ENCODE data around the gene STAC3. TPM values are rescaled to one million over a fixed set of nuclear protein-coding genes. Genes with fewer than 3 reads are reported as not detected.

Gene STAC3
- total RNA-seq, 4 donors from 2014 or later, result 0.42 to 1.7 (median 1.2) TPM

DNA sequence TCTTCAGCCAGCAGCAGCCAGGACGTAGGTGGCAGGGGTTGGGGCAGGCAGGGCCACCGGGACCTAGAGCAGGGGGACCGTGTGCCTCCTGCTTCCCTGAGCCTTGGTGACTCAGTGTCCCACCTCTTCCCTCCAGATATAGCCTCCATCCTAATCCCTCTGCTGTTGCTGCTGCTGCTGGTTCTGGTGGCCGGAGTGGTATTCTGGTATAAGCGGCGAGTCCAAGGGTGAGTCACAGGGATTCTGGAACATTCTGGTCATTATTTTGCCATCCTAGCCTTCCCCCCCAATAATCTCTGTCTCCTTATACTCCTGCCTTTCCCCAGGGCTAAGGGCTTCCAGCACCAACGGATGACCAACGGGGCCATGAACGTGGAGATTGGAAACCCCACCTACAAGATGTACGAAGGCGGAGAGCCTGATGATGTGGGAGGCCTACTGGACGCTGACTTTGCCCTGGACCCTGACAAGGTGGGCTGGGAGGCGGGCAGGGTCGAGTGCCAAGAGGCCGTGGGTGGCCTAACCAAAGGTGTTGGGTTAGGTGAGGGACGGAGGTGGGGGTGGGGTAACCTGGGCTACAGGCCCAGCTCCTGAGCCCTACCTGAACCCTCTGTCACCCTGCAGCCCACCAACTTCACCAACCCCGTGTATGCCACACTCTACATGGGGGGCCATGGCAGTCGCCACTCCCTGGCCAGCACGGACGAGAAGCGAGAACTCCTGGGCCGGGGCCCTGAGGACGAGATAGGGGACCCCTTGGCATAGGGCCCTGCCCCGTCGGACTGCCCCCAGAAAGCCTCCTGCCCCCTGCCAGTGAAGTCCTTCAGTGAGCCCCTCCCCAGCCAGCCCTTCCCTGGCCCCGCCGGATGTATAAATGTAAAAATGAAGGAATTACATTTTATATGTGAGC is 38.9 kb downstream of the STAC3 start:
- no peak for DNase-seq (ENCODE audit: extremely low spot score)
- Histone ChIP-seq H3K9me3 (no peaks in the 10 kb centered on the region), H3K36me3 (peaks cover 9 to 59% (median 47%) of the 10 kb centered on the region in 4 donors), H3K4me1 (peaks cover 43 to 53% (median 45%) of the 10 kb centered on the region in 4 donors), H3K27me3 (peaks cover 5 to 34% (median 24%) of the 10 kb centered on the region in 4 donors), H3K27ac (replicated peaks in 1 of 4) (peak overlapping the region in 1 of 4 donors; percentile 39), H3K4me3 (no peak overlapping the region)
- WGBS, result 81% methylated on average over 19 of the region's 27 CpGs
- TF ChIP-seq EP300 (IDR thresholded peaks at IDR 0.05) (no peak), POLR2AphosphoS5 (IDR thresholded peaks at IDR 0.05) (no peak), CTCF (IDR thresholded peaks at IDR 0.05) (no peak), POLR2A (IDR thresholded peaks at IDR 0.05; ENCODE audit: low read depth) (no peak)
- intact Hi-C loops (cut with DNase I), result no loop called here

DNA sequence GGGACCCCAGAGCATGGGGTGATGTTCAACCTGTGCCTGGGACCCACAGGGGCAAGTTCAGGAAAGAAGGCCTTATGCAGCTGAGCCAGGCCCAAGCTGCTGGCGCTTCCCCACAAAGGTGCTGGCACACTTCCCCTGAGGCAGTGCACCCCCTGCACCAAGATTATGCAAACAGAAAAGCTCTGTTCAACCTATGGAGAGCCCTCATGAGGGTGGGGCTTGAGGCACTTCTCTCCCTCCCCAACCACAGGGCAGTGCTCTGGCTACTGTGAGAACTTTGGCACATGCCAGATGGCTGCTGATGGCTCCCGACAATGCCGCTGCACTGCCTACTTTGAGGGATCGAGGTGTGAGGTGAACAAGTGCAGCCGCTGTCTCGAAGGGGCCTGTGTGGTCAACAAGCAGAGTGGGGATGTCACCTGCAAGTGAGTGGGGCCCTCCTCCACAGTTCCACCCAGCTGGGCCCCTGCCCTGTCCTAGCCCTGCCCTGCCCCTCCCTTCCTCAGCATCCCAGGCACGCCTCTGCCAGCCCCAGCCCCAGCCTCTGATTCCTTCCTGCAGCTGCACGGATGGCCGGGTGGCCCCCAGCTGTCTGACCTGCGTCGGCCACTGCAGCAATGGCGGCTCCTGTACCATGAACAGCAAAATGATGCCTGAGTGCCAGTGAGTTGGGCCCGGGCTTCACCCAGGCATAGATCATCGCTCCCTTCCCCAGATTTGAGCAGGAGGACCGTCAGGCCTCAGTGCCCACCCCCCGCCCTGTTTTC is 39.9 kb downstream of the STAC3 start:
- H3K4me3 ChIP-seq, result no peak overlapping the region
- H3K27me3 ChIP-seq, result peaks cover 5 to 26% (median 18%) of the 10 kb centered on the region in 4 donors
- WGBS, result 92% methylated on average over 8 of the region's 16 CpGs
- intact Hi-C loops (cut with DNase I), result no loop called here
- peaks cover 19 to 68% (median 55%) of the 10 kb centered on the region in 4 donors for H3K36me3 ChIP-seq
- H3K9me3 ChIP-seq, result no peaks in the 10 kb centered on the region
- H3K4me1 ChIP-seq, result peaks cover 34 to 44% (median 37%) of the 10 kb centered on the region in 4 donors
- no peak overlapping the region for H3K27ac ChIP-seq (replicated peaks in 1 of 4)
- TF ChIP-seq POLR2AphosphoS5 (IDR thresholded peaks at IDR 0.05), result no peak
- no peak for TF ChIP-seq EP300 (IDR thresholded peaks at IDR 0.05)
- TF ChIP-seq CTCF (IDR thresholded peaks at IDR 0.05), result no peak
- no peak for TF ChIP-seq POLR2A (IDR thresholded peaks at IDR 0.05; ENCODE audit: low read depth)
- no peak for DNase-seq (ENCODE audit: extremely low spot score)

DNA sequence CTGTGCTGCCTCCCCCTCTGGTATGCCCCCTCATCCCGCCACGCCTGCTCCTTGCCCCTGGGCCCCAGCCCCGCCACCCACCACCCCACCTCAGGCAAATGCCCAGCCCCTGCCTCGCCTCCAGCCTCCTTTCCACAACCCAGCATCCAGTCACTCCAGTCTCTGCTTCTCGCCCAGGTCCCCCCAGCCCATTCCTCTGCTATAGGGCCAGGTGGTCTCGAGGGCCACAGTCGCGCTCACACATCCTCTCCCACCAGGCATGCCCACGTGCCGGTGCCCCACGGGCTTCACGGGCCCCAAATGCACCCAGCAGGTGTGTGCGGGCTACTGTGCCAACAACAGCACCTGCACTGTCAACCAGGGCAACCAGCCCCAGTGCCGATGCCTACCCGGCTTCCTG is 40.5 kb downstream of the STAC3 start:
- Histone ChIP-seq H3K27me3 (peaks cover 5 to 19% (median 12%) of the 10 kb centered on the region in 4 donors), H3K4me1 (peaks cover 27 to 38% (median 32%) of the 10 kb centered on the region in 4 donors), H3K36me3 (peaks cover 25 to 75% (median 61%) of the 10 kb centered on the region in 4 donors), H3K4me3 (no peak overlapping the region), H3K27ac (replicated peaks in 1 of 4) (no peak overlapping the region), H3K9me3 (no peaks in the 10 kb centered on the region)
- no peak for TF ChIP-seq POLR2A (IDR thresholded peaks at IDR 0.05; ENCODE audit: low read depth)
- TF ChIP-seq POLR2AphosphoS5 (IDR thresholded peaks at IDR 0.05), result no peak
- TF ChIP-seq EP300 (IDR thresholded peaks at IDR 0.05), result no peak
- TF ChIP-seq CTCF (IDR thresholded peaks at IDR 0.05), result no peak
- 84% methylated on average over 12 of the region's 15 CpGs for WGBS
- DNase-seq (ENCODE audit: extremely low spot score), result no peak
- intact Hi-C loops (cut with DNase I), result no loop called here

- Histone ChIP-seq H3K4me1 (peaks cover 22 to 36% (median 28%) of the 10 kb centered on the region in 4 donors), H3K27ac (replicated peaks in 1 of 4) (no peak overlapping the region), H3K4me3 (no peak overlapping the region), H3K36me3 (peaks cover 31 to 80% (median 67%) of the 10 kb centered on the region in 4 donors), H3K9me3 (no peaks in the 10 kb centered on the region), H3K27me3 (peaks cover 0 to 14% (median 6%) of the 10 kb centered on the region in 4 donors)
- no peak for DNase-seq (ENCODE audit: extremely low spot score)
- intact Hi-C loops (cut with DNase I), result no loop called here
- no peak for TF ChIP-seq EP300 (IDR thresholded peaks at IDR 0.05)
- TF ChIP-seq POLR2AphosphoS5 (IDR thresholded peaks at IDR 0.05), result no peak
- no peak for TF ChIP-seq POLR2A (IDR thresholded peaks at IDR 0.05; ENCODE audit: low read depth)
- TF ChIP-seq CTCF (IDR thresholded peaks at IDR 0.05), result no peak
- 75% methylated on average over 4 of the region's 8 CpGs for WGBS
These were observed 41.1 kb downstream of the STAC3 start for GRCh38 chr12:57209916-57210315.
